HG02938 (cell line): ENCODE data around the gene TMEM192.
"Not testable (repeated sequence)": the region's sequence is repeated elsewhere in the genome, so short reads cannot be mapped to it uniquely, and the experiment has no call there.

Source experiments
- ATAC-seq: cut with Tn5 transposase; IDR thresholded peaks from one replicate; pipeline ENCODE4 v1.9.1; 2021; ENCODE audit warnings: mild to moderate bottlenecking, moderate library complexity; ENCODE audit not compliant: unreplicated experiment

TMEM192 gene

DNA sequence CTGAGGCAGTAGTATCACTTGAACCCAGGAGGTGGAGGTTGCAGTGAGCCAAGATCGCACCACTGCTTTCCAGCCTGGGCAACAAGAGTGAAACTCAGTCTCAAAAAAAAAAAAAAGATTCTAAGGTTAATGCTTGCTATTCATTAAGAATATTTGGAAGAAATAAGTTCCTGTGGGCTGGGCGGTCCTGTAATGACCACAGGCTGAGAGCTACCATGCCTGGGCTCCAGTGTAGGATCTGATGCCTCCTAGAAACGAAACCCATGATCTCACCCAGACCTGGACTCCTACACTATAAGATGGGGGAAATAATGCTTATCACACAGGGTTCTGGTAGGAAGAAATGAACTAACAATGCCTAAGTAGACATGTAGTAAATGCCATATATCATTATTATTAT, 17.8 kb downstream of the TMEM192 start:
- ATAC-seq: no peak

GRCh38 chr4:165092187-165092586, 20.5 kb downstream of the TMEM192 start:
- ATAC-seq: not testable (repeated sequence)

- no peak for ATAC-seq
Observed at GRCh38 chr4:165088366-165088765, 24.3 kb downstream of the TMEM192 start.

DNA sequence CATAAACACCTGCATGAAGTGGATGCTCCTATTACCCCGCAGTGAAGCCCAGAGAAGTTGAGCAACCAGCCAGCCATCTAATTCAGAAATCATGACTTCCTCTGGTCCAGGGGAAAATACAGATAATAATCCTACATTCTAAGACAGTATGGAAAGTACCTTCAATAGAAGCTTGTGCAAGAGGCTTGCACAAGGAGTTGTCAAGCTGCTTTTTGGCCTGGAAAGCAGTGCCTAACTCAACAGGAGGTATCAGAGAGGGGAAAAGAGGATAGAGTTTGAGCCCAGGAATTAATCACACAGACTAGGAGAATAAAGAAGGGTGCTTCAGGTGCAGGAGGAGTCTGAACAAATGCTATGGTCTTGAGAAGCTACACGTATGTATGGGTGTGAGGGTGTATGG, 26.7 kb downstream of the TMEM192 start:
- no peak for ATAC-seq

DNA sequence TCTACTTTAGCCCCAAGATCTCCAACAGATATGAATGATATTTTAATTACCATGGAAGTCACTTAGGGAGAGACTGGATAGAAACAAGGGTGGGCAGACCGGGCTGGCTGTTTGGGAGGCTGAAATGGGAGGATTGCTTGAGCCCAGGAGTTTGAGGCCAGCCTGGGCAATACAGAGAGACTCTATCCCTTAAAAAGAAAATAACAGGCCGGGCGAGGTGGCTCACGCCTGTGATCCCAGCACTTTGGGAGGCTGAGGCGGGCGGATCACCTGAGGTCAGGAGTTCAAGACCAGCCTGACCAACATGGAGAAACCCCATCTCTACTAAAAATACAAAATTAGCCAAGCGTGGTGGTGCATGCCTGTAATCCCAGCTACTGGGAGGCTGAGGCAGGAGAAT, 27.9 kb downstream of the TMEM192 start:
- ATAC-seq: not testable (repeated sequence)

DNA sequence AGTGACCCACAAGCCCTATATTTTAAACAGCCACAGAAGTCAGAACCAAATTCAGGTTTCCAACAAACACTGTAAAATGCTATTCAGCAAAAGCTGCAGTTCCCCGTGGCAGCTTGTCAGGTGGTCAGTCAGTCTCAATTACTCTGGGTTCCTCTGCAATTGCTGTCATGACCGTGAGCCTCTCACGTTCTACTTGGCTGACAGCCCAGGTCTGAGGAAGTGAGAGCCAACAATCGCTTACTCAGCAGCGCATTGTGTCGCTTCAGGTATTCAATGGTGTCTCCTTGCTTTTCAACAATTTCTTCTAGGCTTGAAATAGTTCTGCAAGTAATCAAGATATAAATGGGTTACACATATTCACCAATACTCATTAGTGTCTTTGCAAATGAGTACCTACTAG, 33.2 kb downstream of the TMEM192 start:
- ATAC-seq: no peak

DNA sequence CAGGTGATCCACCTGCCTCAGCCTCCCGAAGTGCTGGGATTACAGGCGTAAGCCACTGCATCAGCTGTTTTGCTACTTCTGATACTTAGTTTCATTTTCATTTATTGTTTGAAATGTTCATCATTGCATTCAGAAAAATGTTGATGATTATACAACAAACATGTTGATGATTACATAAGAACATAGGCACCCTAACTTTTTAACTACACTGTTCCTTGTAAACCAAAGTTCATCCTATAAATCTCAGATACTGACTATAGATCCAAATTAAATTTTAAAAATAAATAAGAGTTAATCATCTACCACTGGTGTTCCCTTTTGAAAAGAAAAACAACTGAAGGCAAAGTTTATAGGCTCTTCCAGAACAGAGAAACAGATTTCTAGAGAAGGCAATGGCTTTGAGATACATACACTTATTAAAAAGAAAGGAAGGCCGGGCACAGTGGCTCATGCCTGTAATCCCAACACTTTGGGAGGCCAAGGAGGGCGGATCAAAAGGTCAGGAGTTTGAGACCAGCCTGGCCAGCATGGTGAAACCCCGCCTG, 35.6 kb downstream of the TMEM192 start:
- no peak for ATAC-seq

- not testable (repeated sequence) for ATAC-seq
Observed at GRCh38 chr4:165073346-165073745, 39.3 kb downstream of the TMEM192 start.

DNA sequence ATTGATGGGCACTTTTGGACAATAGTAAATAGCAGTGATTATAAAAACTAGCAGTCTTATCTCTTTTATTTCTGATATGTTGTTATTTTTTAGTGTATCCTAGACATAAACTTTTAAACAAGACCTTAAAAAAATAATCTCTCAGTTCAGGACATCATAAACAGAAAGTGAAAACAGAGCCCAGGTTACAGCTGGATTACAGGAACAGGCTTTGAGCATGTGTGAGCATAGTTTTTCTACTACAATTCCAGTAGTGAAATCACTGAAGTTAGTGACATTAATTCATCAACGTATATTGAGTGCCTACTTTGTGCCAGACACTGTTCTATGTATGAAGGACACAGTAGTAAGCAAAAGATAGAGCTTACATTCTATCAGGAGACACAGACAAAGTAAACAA, 42.1 kb downstream of the TMEM192 start:
- no peak for ATAC-seq

DNA sequence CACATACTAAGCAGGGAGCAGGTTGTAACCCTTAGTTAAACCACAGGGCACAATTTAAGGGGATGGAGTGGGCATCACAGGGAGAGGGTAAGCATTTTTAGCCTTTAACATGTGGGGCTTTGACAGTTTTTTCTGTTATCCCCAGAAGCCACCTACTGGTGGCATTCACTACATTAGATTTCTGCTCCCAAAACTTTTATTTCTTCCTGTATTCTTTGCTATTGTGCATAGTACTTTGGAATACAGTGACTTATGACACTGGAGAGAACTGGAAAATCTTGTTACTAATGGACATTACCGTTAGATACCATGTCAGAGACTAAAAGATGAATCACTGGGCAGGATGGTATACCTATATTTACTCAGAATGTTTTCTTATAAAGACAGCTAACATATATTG, 51.7 kb downstream of the TMEM192 start:
- no peak for ATAC-seq

GRCh38 chr4:165059386-165059785, 53.3 kb downstream of the TMEM192 start:
- ATAC-seq: no peak

GRCh38 chr4:165058666-165059065, 54.0 kb downstream of the TMEM192 start:
- no peak for ATAC-seq

GRCh38 chr4:165055601-165056000, 57.1 kb downstream of the TMEM192 start:
- ATAC-seq: no peak

DNA sequence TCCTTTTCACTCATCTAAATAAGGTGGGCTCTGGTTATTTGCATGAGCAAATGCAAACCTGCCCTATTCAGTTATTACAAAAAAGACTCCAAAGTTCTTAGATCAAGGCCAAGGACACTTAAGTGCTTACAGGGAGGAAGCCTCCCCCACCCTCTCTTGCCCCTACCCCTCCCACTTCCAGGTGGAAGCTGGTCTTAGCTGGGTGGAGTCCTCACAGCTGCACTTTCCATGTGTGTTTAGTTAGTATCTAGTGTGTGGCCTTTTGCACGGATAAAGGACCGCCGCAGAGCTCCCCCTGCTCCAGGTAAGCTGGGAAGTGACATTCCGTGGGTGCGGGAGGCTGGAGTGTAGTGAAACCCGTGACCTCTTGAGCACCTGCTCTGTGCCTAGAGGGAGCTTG, 59.0 kb downstream of the TMEM192 start, which contains the start of gene TRIM75:
Gene TRIM75 (plus strand): TSS at position 222 of the 400 bp plus-strand sequence. CDS start 5,282 bp downstream, outside the sequence.
- no peak for ATAC-seq

DNA sequence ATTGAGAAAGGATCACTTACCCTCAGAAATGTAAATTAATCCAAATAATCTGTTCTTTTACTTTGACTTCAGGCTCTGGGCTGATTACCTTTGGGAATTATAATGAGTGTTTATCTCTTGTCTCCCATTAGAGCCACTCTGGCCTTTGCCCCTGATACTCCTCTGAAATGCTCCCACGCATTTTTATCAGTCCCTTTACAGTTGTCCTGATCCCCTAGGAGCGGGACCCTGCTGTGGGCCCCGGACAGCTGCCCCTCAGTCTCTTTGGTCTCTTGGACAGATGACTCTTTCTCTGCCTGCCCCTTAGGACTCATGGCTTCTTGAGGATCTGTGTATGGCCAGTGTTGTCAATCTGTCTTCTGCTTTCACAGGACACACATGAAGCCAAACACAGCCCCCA, 60.0 kb downstream of the TMEM192 start:
- no peak for ATAC-seq

GRCh38 chr4:165048170-165048569, 64.5 kb downstream of the TMEM192 start:
- no peak for ATAC-seq

DNA sequence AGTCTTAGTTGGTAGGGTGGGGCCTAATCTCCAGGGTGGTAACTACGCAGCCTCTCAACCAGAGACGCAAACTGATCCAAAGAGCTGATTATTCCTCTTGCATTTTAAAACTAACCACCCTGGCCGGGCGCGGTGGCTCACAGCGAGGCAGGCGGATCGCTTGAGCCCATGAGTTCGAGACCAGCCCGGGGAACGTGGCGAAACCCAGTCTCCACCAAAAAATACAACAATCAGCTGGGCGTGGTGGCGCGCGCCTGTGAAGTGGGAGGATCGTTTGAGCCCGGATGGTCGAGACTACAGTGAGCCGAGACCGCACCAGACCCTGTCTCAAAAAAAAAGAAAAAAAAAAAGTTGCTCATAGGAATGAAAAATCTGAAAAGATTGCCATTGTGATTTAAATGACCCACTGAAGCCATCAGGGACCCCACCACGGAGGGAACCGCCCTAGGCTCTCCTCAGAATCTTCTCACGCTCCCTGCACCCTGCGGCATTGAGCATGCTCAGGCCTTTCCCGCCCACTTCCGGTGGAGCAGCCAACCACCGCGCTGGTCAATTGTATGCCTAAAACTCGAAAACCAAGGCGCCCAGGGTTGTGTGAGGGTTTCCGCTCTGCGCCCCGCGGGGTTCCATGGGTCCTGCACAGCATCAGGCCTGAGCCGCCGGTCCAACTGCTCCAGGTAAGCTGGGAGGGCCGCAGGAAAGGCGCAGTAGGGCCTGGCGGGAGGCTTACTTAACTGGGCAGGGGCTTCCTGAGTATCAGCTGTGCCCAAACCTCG, 81.0 kb downstream of the TMEM192 start, which contains the start of gene TRIM60:
Gene TRIM60 (plus strand): TSS at position 564 of the 776 bp plus-strand sequence. CDS start 8,074 bp downstream, outside the sequence.
- ATAC-seq: no peak

GRCh38 chr4:165027762-165028402, 84.8 kb downstream of the TMEM192 start:
- ATAC-seq: no peak

DNA sequence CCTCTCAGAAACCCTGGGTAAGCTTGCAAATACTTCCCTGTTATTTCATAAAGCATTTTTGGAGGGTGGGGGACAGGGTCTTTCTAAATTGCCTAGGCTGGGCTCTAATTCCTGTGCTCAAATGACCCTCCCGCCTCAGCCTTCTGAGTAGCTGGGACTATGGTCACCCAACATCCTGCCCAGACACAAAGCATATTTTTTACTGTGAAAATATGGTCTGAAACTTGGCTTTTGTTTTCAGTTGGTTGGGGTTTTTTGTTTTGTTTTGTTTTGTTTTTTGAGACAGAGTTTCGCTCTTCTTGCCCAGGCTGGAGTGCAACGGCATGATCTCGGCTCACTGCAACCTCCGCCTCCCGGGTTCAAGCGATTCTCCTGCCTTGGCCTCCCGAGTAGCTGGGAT, 86.9 kb downstream of the TMEM192 start:
- ATAC-seq: not testable (repeated sequence)
